ENCODE data around the gene RNF44. TPM values are rescaled to one million over a fixed set of nuclear protein-coding genes. Genes with fewer than 3 reads are reported as not detected.

RNF44 gene
- total and polyA plus RNA-seq, 2 of the 13 experiments (the other 11 are each of a cell fraction or from before 2014, with no cell fraction given): 9.2 to 16.8 TPM

DNA sequence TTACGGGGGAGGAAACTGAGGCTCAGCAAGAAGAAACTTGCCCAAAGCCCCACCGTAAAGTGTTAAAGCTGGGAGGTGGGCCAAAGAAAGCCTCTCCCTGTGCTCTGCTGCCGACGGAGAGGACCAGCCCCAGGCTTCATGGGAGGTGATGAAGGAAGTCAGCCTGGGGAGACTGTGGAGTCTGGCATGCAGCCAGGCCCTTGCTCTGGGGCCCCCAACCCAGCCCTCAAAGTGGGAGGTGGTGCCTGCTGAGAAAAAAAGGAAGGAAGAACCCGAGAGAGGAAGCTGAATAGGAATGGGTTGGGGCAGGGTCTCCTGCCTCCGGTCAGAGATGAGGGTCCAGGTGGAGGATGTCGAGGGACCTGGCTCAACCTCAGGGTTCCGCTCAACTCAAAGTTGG is 3.8 kb downstream of the RNF44 start:
- 92% methylated on average over 8 of the region's 8 CpGs for WGBS (ENCODE audit: low lambda C conversion rate)
- Histone ChIP-seq H3K4me3 (replicated peaks in 1 of 3; ENCODE audit: insufficient read depth in 1 of 3, low read depth in 2 of 3, low read length in 3 of 3) (no peak overlapping the region), H3K9ac (ENCODE audit: insufficient read depth, low read depth, low read length) (no peak overlapping the region), H3K4me1 (ENCODE audit: insufficient read depth, low read length) (peaks cover 28% of the 10 kb centered on the region), H3K4me2 (ENCODE audit: low read depth, low read length) (peak overlapping the region; percentile 91), H4K20me1 (ENCODE audit: insufficient read depth, low read length) (peaks cover 33% of the 10 kb centered on the region), H3K27me3 (ENCODE audit: control insufficient read depth in 1 of 2, insufficient read depth in 2 of 2, low read length in 2 of 2) (no peaks in the 10 kb centered on the region; a peak in 1 of 5 replicates), H3K36me3 (replicated peaks in 1 of 2; ENCODE audit: control insufficient read depth in 1 of 2, insufficient read depth in 2 of 2, low read length in 2 of 2) (peaks cover 24 to 46% of the 10 kb centered on the region in 2 experiments), H2AFZ (ENCODE audit: low read length) (no peak overlapping the region), H3K9me3 (ENCODE audit: low read length) (no peaks in the 10 kb centered on the region), H3K79me2 (ENCODE audit: insufficient read depth, low read length) (peaks cover 40% of the 10 kb centered on the region), H3K27ac (ENCODE audit: extremely low read length, insufficient read depth, low read length) (peak overlapping the region; percentile 26)
- BruUV-seq (replicated peaks): no TSS peak
- POLR2A ChIA-PET: interaction anchor here (1.1 to 7.9 kb wide), 3 partner anchors 14 to 86 kb away, joined by 3 to 212 read pairs (median 3); partner anchors contain the start of genes CDHR2 and FAF2
- CTCF ChIA-PET (ENCODE audit: low intra/inter-chr PET ratio, low total read pairs): no interaction called here
- TF ChIP-seq MBD4 (IDR thresholded peaks at IDR 0.05; ENCODE audit: borderline replicate concordance, low read length) (no peak), HOXA3 (CRISPR knock-in tag; IDR thresholded peaks at IDR 0.05) (no peak), ZNF629 (CRISPR knock-in tag; conservative IDR thresholded peaks at IDR 0.05) (peak; percentile 59)
- ATAC-seq: no peak
- in situ Hi-C loops (cut with HindIII; ENCODE audit: extremely low pct_ligation_motif_present, low pct_unique_long_range_greater_than_20kb): loop anchor here (25.0 kb wide), 1 partner anchor 829 kb away; the partner anchor contains the start of genes LMAN2 and RGS14
- FAIRE-seq: no peak
- intact Hi-C loops (cut with micrococcal nuclease; ENCODE audit: unreplicated experiment): no loop called here
- DNase-seq (ENCODE audit: low spot score): no peak

DNA sequence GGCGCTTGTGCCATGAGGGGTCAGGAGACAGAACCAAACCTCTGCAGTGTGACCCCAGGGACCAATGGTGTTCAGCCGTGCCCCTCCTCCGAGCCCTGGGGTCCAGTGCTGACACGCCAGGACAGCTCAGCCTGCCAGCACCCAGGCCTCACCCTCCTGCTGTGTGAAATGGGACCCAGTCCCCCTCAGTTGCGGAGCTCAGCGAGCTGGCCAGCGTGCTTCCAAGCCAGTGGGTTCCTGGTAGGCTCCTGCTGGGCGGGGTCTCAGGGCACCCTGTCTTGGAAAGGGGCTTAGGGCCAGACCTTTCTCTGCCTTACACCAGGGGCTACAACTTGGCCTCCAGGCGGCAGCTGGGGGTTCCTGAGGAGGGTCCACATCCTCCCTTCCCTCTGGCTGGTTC is 4.4 kb downstream of the RNF44 start:
- Histone ChIP-seq H4K20me1 (ENCODE audit: insufficient read depth, low read length) (peaks cover 33% of the 10 kb centered on the region), H3K4me3 (replicated peaks in 1 of 3; ENCODE audit: insufficient read depth in 1 of 3, low read depth in 2 of 3, low read length in 3 of 3) (no peak overlapping the region), H3K36me3 (replicated peaks in 1 of 2; ENCODE audit: control insufficient read depth in 1 of 2, insufficient read depth in 2 of 2, low read length in 2 of 2) (peaks cover 25 to 50% of the 10 kb centered on the region in 2 experiments), H3K4me2 (ENCODE audit: low read depth, low read length) (no peak overlapping the region), H3K27ac (ENCODE audit: extremely low read length, insufficient read depth, low read length) (no peak overlapping the region), H3K9me3 (ENCODE audit: low read length) (no peaks in the 10 kb centered on the region), H3K79me2 (ENCODE audit: insufficient read depth, low read length) (peaks cover 40% of the 10 kb centered on the region), H2AFZ (ENCODE audit: low read length) (no peak overlapping the region), H3K9ac (ENCODE audit: insufficient read depth, low read depth, low read length) (no peak overlapping the region), H3K27me3 (ENCODE audit: control insufficient read depth in 1 of 2, insufficient read depth in 2 of 2, low read length in 2 of 2) (no peaks in the 10 kb centered on the region; a peak in 1 of 5 replicates), H3K4me1 (ENCODE audit: insufficient read depth, low read length) (peaks cover 25% of the 10 kb centered on the region)
- FAIRE-seq (no peak), ATAC-seq (no peak), DNase-seq (ENCODE audit: low spot score) (no peak)
- no TSS peak for BruUV-seq (replicated peaks)
- in situ Hi-C loops (cut with HindIII; ENCODE audit: extremely low pct_ligation_motif_present, low pct_unique_long_range_greater_than_20kb): loop anchor here (25.0 kb wide), 1 partner anchor 830 kb away; the partner anchor contains the start of genes LMAN2 and RGS14
- TF ChIP-seq ARHGAP35 (CRISPR knock-in tag; IDR thresholded peaks at IDR 0.05; ENCODE audit: borderline replicate concordance) (no peak), ZNF644 (CRISPR knock-in tag; IDR thresholded peaks at IDR 0.05; ENCODE audit: low read depth) (no peak), MED1 (CRISPR knock-in tag; IDR thresholded peaks at IDR 0.05) (no peak)
- WGBS (ENCODE audit: low lambda C conversion rate): 97% methylated on average over 4 of the region's 9 CpGs
- POLR2A ChIA-PET: no interaction called here
- intact Hi-C loops (cut with micrococcal nuclease; ENCODE audit: unreplicated experiment): no loop called here
- CTCF ChIA-PET (ENCODE audit: low intra/inter-chr PET ratio, low total read pairs): no interaction called here

Measured in HepG2 (cell line).